Measurements from ENCODE around the gene HTRA3.

Gene HTRA3

GRCh38 chr4:8228319-8229250 is 41.0 kb upstream of the HTRA3 start:
- Histone ChIP-seq H3K36me3 (replicated peaks; ENCODE audit: low read depth, low read length) (peaks cover 12% of the 10 kb centered on the region), H2AFZ (ENCODE audit: low read depth, low read length) (no peak overlapping the region; the same call in 1 of the 2 replicates), H3K9ac (ENCODE audit: low read length) (peak overlapping the region; percentile 48; the same call in 1 of the 2 replicates), H3K4me3 (ENCODE audit: low read length) (peak overlapping the region; percentile 37), H3K79me2 (ENCODE audit: low read length) (peaks cover 10% of the 10 kb centered on the region), H3K4me2 (ENCODE audit: low read length) (peak overlapping the region; percentile 54), H3K27ac (ENCODE audit: low read length) (peak overlapping the region; percentile 79), H3K27me3 (ENCODE audit: low read depth, low read length) (no peaks in the 10 kb centered on the region), H3K4me1 (ENCODE audit: low read length) (peaks cover 36% of the 10 kb centered on the region), H3K9me3 (ENCODE audit: insufficient read depth, low read length) (no peaks in the 10 kb centered on the region), H4K20me1 (ENCODE audit: insufficient read depth, low read length) (no peaks in the 10 kb centered on the region)
- TF ChIP-seq EZH2phosphoT487 (IDR thresholded peaks at IDR 0.05; ENCODE audit: low read depth): no peak
- TF ChIP-seq CTCF (IDR thresholded peaks at IDR 0.05; ENCODE audit: low read depth, low read length): no peak

GRCh38 chr4:8229331-8229975 is 40.1 kb upstream of the HTRA3 start:
- Histone ChIP-seq H3K27ac (ENCODE audit: low read length) (peak overlapping the region; percentile 79), H2AFZ (ENCODE audit: low read depth, low read length) (no peak overlapping the region), H3K36me3 (replicated peaks; ENCODE audit: low read depth, low read length) (peaks cover 16% of the 10 kb centered on the region), H3K4me2 (ENCODE audit: low read length) (peak overlapping the region; percentile 54), H3K9ac (ENCODE audit: low read length) (peak overlapping the region; percentile 48; the same call in 1 of the 2 replicates), H4K20me1 (ENCODE audit: insufficient read depth, low read length) (no peaks in the 10 kb centered on the region), H3K4me1 (ENCODE audit: low read length) (peaks cover 36% of the 10 kb centered on the region), H3K79me2 (ENCODE audit: low read length) (peaks cover 10% of the 10 kb centered on the region), H3K4me3 (ENCODE audit: low read length) (peak overlapping the region; percentile 37), H3K9me3 (ENCODE audit: insufficient read depth, low read length) (no peaks in the 10 kb centered on the region), H3K27me3 (ENCODE audit: low read depth, low read length) (no peaks in the 10 kb centered on the region)
- no peak for TF ChIP-seq EZH2phosphoT487 (IDR thresholded peaks at IDR 0.05; ENCODE audit: low read depth)
- TF ChIP-seq CTCF (IDR thresholded peaks at IDR 0.05; ENCODE audit: low read depth, low read length): no peak

GRCh38 chr4:8230033-8230432 is 39.5 kb upstream of the HTRA3 start:
- Histone ChIP-seq H2AFZ (ENCODE audit: low read depth, low read length) (no peak overlapping the region), H3K4me2 (ENCODE audit: low read length) (peak overlapping the region; percentile 54), H3K79me2 (ENCODE audit: low read length) (peaks cover 10% of the 10 kb centered on the region), H3K36me3 (replicated peaks; ENCODE audit: low read depth, low read length) (peaks cover 19% of the 10 kb centered on the region), H3K27ac (ENCODE audit: low read length) (peak overlapping the region; percentile 33), H3K9ac (ENCODE audit: low read length) (no peak overlapping the region; the same call in 1 of the 2 replicates), H3K4me3 (ENCODE audit: low read length) (no peak overlapping the region), H3K9me3 (ENCODE audit: insufficient read depth, low read length) (no peaks in the 10 kb centered on the region), H3K4me1 (ENCODE audit: low read length) (peaks cover 42% of the 10 kb centered on the region), H3K27me3 (ENCODE audit: low read depth, low read length) (no peaks in the 10 kb centered on the region), H4K20me1 (ENCODE audit: insufficient read depth, low read length) (no peaks in the 10 kb centered on the region)
- TF ChIP-seq EZH2phosphoT487 (IDR thresholded peaks at IDR 0.05; ENCODE audit: low read depth): no peak
- TF ChIP-seq CTCF (IDR thresholded peaks at IDR 0.05; ENCODE audit: low read depth, low read length): no peak

GRCh38 chr4:8230891-8231290 is 38.7 kb upstream of the HTRA3 start:
- Histone ChIP-seq H3K36me3 (replicated peaks; ENCODE audit: low read depth, low read length) (peaks cover 19% of the 10 kb centered on the region), H3K4me3 (ENCODE audit: low read length) (no peak overlapping the region), H4K20me1 (ENCODE audit: insufficient read depth, low read length) (no peaks in the 10 kb centered on the region), H3K27me3 (ENCODE audit: low read depth, low read length) (no peaks in the 10 kb centered on the region), H2AFZ (ENCODE audit: low read depth, low read length) (no peak overlapping the region), H3K9ac (ENCODE audit: low read length) (no peak overlapping the region), H3K4me2 (ENCODE audit: low read length) (peak overlapping the region; percentile 54; the same call in 1 of the 2 replicates), H3K4me1 (ENCODE audit: low read length) (peaks cover 50% of the 10 kb centered on the region), H3K27ac (ENCODE audit: low read length) (no peak overlapping the region; the same call in 1 of the 2 replicates), H3K79me2 (ENCODE audit: low read length) (peaks cover 10% of the 10 kb centered on the region), H3K9me3 (ENCODE audit: insufficient read depth, low read length) (no peaks in the 10 kb centered on the region)
- TF ChIP-seq EZH2phosphoT487 (IDR thresholded peaks at IDR 0.05; ENCODE audit: low read depth) (no peak), CTCF (IDR thresholded peaks at IDR 0.05; ENCODE audit: low read depth, low read length) (no peak)
